ENCODE data around the gene HBA1. TPM values are rescaled to one million over a fixed set of nuclear protein-coding genes. Genes with fewer than 3 reads are reported as not detected.
A peak's percentile ranks its signal among the peaks of the same experiment; 100 is the strongest.

The HBA1 gene
- total and polyA plus RNA-seq, 7 experiments from 2014 or later, result 1.1 to 33.5 (median 2.2) TPM; not detected in 4

- Mint-ChIP-seq H3K4me1 (peaks cover 0 to 29% (median 12%) of the 10 kb centered on the region in 7 donors), H3K27ac (peak overlapping the region in 2 of 9 donors; percentile 39 to 73), H3K27me3 (peaks cover 5 to 12% (median 9%) of the 10 kb centered on the region in 5 donors), H3K36me3 (peaks cover 0 to 5% (median 3%) of the 10 kb centered on the region in 5 donors), H3K9me3 (no peaks in the 10 kb centered on the region), H3K4me3 (peak overlapping the region in 8 of 10 donors; percentile 23 to 82 (median 42))
- Histone ChIP-seq H3K36me3 (ENCODE audit: control insufficient read depth in 2 of 3, insufficient read depth in 3 of 3, low read length in 3 of 3) (no peaks in the 10 kb centered on the region), H3K4me1 (ENCODE audit: control insufficient read depth in 2 of 2, insufficient read depth in 2 of 2, low read length in 2 of 2) (peaks cover 6% of the 10 kb centered on the region in 2 donors), H3K27me3 (ENCODE audit: control insufficient read depth in 2 of 2, insufficient read depth in 2 of 2, low read length in 2 of 2) (no peaks in the 10 kb centered on the region), H3K4me3 (ENCODE audit: low read length) (no peak overlapping the region), H3K27ac (ENCODE audit: low read depth, low read length) (no peak overlapping the region), H3K9me3 (ENCODE audit: control insufficient read depth in 2 of 3, low read length in 3 of 3) (no peaks in the 10 kb centered on the region)
- ChIA-PET CTCF (no interaction called here), POLR2A (no interaction called here)
- intact Hi-C loops (cut with micrococcal nuclease), result no loop called here
- ATAC-seq (no peak), DNase-seq (no peak)
Measured at GRCh38 chr16:140175-140857, 36.2 kb upstream of the HBA1 start.

- H3K36me3 Mint-ChIP-seq, result no peaks in the 10 kb centered on the region
- no peak overlapping the region for H3K27ac ChIP-seq (ENCODE audit: low read depth, low read length)
- POLR2A ChIA-PET, result no interaction called here
- peaks cover 0 to 11% (median 4%) of the 10 kb centered on the region in 7 donors for H3K4me1 Mint-ChIP-seq
- no peak overlapping the region for H3K27ac Mint-ChIP-seq
- H3K4me3 ChIP-seq (ENCODE audit: low read length), result no peak overlapping the region
- peaks cover 3% of the 10 kb centered on the region in 2 donors for H3K4me1 ChIP-seq (ENCODE audit: control insufficient read depth in 2 of 2, insufficient read depth in 2 of 2, low read length in 2 of 2)
- no peaks in the 10 kb centered on the region for H3K36me3 ChIP-seq (ENCODE audit: control insufficient read depth in 2 of 3, insufficient read depth in 3 of 3, low read length in 3 of 3)
- no peaks in the 10 kb centered on the region for H3K9me3 ChIP-seq (ENCODE audit: control insufficient read depth in 2 of 3, low read length in 3 of 3)
- CTCF ChIA-PET, result no interaction called here
- no peak for ATAC-seq
- peaks cover 5 to 15% (median 12%) of the 10 kb centered on the region in 5 donors for H3K27me3 Mint-ChIP-seq
- no peak for DNase-seq
- no peaks in the 10 kb centered on the region for H3K9me3 Mint-ChIP-seq
- intact Hi-C loops (cut with micrococcal nuclease), result no loop called here
- no peak overlapping the region for H3K4me3 Mint-ChIP-seq
- H3K27me3 ChIP-seq (ENCODE audit: control insufficient read depth in 2 of 2, insufficient read depth in 2 of 2, low read length in 2 of 2), result no peaks in the 10 kb centered on the region
Measured at GRCh38 chr16:142405-142967, 34.0 kb upstream of the HBA1 start.

- no peak overlapping the region for H3K27ac Mint-ChIP-seq
- H3K4me1 Mint-ChIP-seq, result peaks cover 0 to 5% (median 3%) of the 10 kb centered on the region in 7 donors
- ChIA-PET CTCF (no interaction called here), POLR2A (no interaction called here)
- no peaks in the 10 kb centered on the region for H3K4me1 ChIP-seq (ENCODE audit: control insufficient read depth in 2 of 2, insufficient read depth in 2 of 2, low read length in 2 of 2)
- no peaks in the 10 kb centered on the region for H3K36me3 ChIP-seq (ENCODE audit: control insufficient read depth in 2 of 3, insufficient read depth in 3 of 3, low read length in 3 of 3)
- no peaks in the 10 kb centered on the region for H3K27me3 ChIP-seq (ENCODE audit: control insufficient read depth in 2 of 2, insufficient read depth in 2 of 2, low read length in 2 of 2)
- H3K27ac ChIP-seq (ENCODE audit: low read depth, low read length), result no peak overlapping the region
- H3K36me3 Mint-ChIP-seq, result no peaks in the 10 kb centered on the region
- H3K4me3 ChIP-seq (ENCODE audit: low read length), result no peak overlapping the region
- ATAC-seq (no peak), DNase-seq (no peak)
- no peak overlapping the region for H3K4me3 Mint-ChIP-seq
- H3K9me3 Mint-ChIP-seq, result no peaks in the 10 kb centered on the region
- H3K27me3 Mint-ChIP-seq, result peaks cover 5 to 15% (median 13%) of the 10 kb centered on the region in 5 donors
- no peaks in the 10 kb centered on the region for H3K9me3 ChIP-seq (ENCODE audit: control insufficient read depth in 2 of 3, low read length in 3 of 3)
- intact Hi-C loops (cut with micrococcal nuclease), result no loop called here
Measured at GRCh38 chr16:143047-143446, 33.4 kb upstream of the HBA1 start.

- no peaks in the 10 kb centered on the region for H3K9me3 ChIP-seq (ENCODE audit: control insufficient read depth in 2 of 3, low read length in 3 of 3)
- no peaks in the 10 kb centered on the region for H3K4me1 ChIP-seq (ENCODE audit: control insufficient read depth in 2 of 2, insufficient read depth in 2 of 2, low read length in 2 of 2)
- Mint-ChIP-seq H3K4me1 (peaks cover 0 to 5% (median 3%) of the 10 kb centered on the region in 7 donors), H3K27me3 (peaks cover 5 to 15% (median 13%) of the 10 kb centered on the region in 5 donors), H3K36me3 (no peaks in the 10 kb centered on the region), H3K27ac (no peak overlapping the region), H3K9me3 (no peaks in the 10 kb centered on the region), H3K4me3 (no peak overlapping the region)
- ATAC-seq (no peak), DNase-seq (no peak)
- POLR2A ChIA-PET, result no interaction called here
- intact Hi-C loops (cut with micrococcal nuclease), result no loop called here
- no peak overlapping the region for H3K4me3 ChIP-seq (ENCODE audit: low read length)
- H3K27me3 ChIP-seq (ENCODE audit: control insufficient read depth in 2 of 2, insufficient read depth in 2 of 2, low read length in 2 of 2), result no peaks in the 10 kb centered on the region
- no peak overlapping the region for H3K27ac ChIP-seq (ENCODE audit: low read depth, low read length)
- no peaks in the 10 kb centered on the region for H3K36me3 ChIP-seq (ENCODE audit: control insufficient read depth in 2 of 3, insufficient read depth in 3 of 3, low read length in 3 of 3)
- CTCF ChIA-PET, result no interaction called here
Measured at GRCh38 chr16:143456-143855, 33.0 kb upstream of the HBA1 start.

- Histone ChIP-seq H3K27me3 (ENCODE audit: control insufficient read depth in 2 of 2, insufficient read depth in 2 of 2, low read length in 2 of 2) (no peaks in the 10 kb centered on the region), H3K36me3 (ENCODE audit: control insufficient read depth in 2 of 3, insufficient read depth in 3 of 3, low read length in 3 of 3) (no peaks in the 10 kb centered on the region), H3K4me3 (ENCODE audit: low read length) (no peak overlapping the region), H3K4me1 (ENCODE audit: control insufficient read depth in 2 of 2, insufficient read depth in 2 of 2, low read length in 2 of 2) (no peaks in the 10 kb centered on the region), H3K27ac (ENCODE audit: low read depth, low read length) (no peak overlapping the region), H3K9me3 (ENCODE audit: control insufficient read depth in 2 of 3, low read length in 3 of 3) (no peaks in the 10 kb centered on the region)
- Mint-ChIP-seq H3K36me3 (no peaks in the 10 kb centered on the region), H3K4me1 (no peaks in the 10 kb centered on the region), H3K4me3 (no peak overlapping the region), H3K27me3 (peaks cover 5 to 26% (median 22%) of the 10 kb centered on the region in 5 donors), H3K27ac (no peak overlapping the region), H3K9me3 (no peaks in the 10 kb centered on the region)
- DNase-seq (no peak), ATAC-seq (no peak)
- ChIA-PET CTCF (no interaction called here), POLR2A (no interaction called here)
- intact Hi-C loops (cut with micrococcal nuclease), result no loop called here
Measured at GRCh38 chr16:144797-145252, 31.7 kb upstream of the HBA1 start.

GRCh38 chr16:146646-147045 is 29.8 kb upstream of the HBA1 start:
- intact Hi-C loops (cut with micrococcal nuclease), result no loop called here
- Mint-ChIP-seq H3K4me3 (no peak overlapping the region), H3K9me3 (no peaks in the 10 kb centered on the region), H3K27ac (no peak overlapping the region), H3K27me3 (peaks cover 5 to 30% (median 25%) of the 10 kb centered on the region in 5 donors), H3K4me1 (no peaks in the 10 kb centered on the region), H3K36me3 (no peaks in the 10 kb centered on the region)
- Histone ChIP-seq H3K27ac (ENCODE audit: low read depth, low read length) (no peak overlapping the region), H3K27me3 (ENCODE audit: control insufficient read depth in 2 of 2, insufficient read depth in 2 of 2, low read length in 2 of 2) (no peaks in the 10 kb centered on the region), H3K4me1 (ENCODE audit: control insufficient read depth in 2 of 2, insufficient read depth in 2 of 2, low read length in 2 of 2) (no peaks in the 10 kb centered on the region), H3K9me3 (ENCODE audit: control insufficient read depth in 2 of 3, low read length in 3 of 3) (no peaks in the 10 kb centered on the region), H3K4me3 (ENCODE audit: low read length) (no peak overlapping the region), H3K36me3 (ENCODE audit: control insufficient read depth in 2 of 3, insufficient read depth in 3 of 3, low read length in 3 of 3) (no peaks in the 10 kb centered on the region)
- DNase-seq (no peak), ATAC-seq (no peak)
- ChIA-PET POLR2A (interaction anchor here (0.6 kb wide), 1 partner anchor 503 kb away, joined by 3 read pairs; no protein-coding TSS in a partner anchor), CTCF (no interaction called here)
